MCF 10A (cell line): ENCODE data around the gene FOLR3. TPM values are rescaled to one million over a fixed set of nuclear protein-coding genes. Genes with fewer than 3 reads are reported as not detected.

ENCODE experiments used
- BruUV-seq: library from RNA; stranded (reverse); fragments of 400-500 nt; replicated peaks from 2 replicates; lab custom pipeline; 2021; lab: Mats Ljungman, UMichigan
- CTCF ChIA-PET: fragments of 300-600 bp; sonication (Branson Sonifier 250); formaldehyde crosslinking; extraction: SDS; loops from one replicate; lab custom pipeline; 2021; ENCODE audit warnings: antibody characterized with exemption, inconsistent platforms; lab: Yijun Ruan, JAX
- POLR2A ChIA-PET: fragments of 300-600, 350-650 bp; sonication (Branson Sonifier 250); formaldehyde crosslinking; extraction: SDS; loops from one replicate; lab custom pipeline; 2020; ENCODE audit warnings: antibody characterized with exemption, inconsistent platforms; lab: Yijun Ruan, JAX
- DNase-seq: peaks from one replicate; pipeline ENCODE4 v3.0.0-alpha.2; 2018; ENCODE audit not compliant: unreplicated experiment
- H3K27ac Mint-ChIP-seq: one replicate; pipeline ENCODE4 v1.8.0; 2022; ENCODE audit warnings: mild to moderate bottlenecking, low read depth, mixed read lengths; ENCODE audit not compliant: unreplicated experiment
- H3K27me3 Mint-ChIP-seq: one replicate; pipeline ENCODE4 v1.8.0; 2022; ENCODE audit warnings: mixed read lengths; ENCODE audit not compliant: insufficient read depth, unreplicated experiment
- H3K36me3 Mint-ChIP-seq: one replicate; pipeline ENCODE4 v1.8.0; 2022; ENCODE audit warnings: mild to moderate bottlenecking, moderate library complexity, mixed read lengths; ENCODE audit not compliant: insufficient read depth, unreplicated experiment
- H3K4me1 Mint-ChIP-seq: one replicate; pipeline ENCODE4 v1.8.0; 2022; ENCODE audit warnings: mixed read lengths; ENCODE audit not compliant: insufficient read depth, unreplicated experiment
- H3K4me3 Mint-ChIP-seq: one replicate; pipeline ENCODE4 v1.8.0; 2022; ENCODE audit warnings: mild to moderate bottlenecking, moderate library complexity, mixed read lengths; ENCODE audit not compliant: unreplicated experiment
- H3K9me3 Mint-ChIP-seq: one replicate; pipeline ENCODE4 v1.8.0; 2022; ENCODE audit warnings: mixed read lengths; ENCODE audit not compliant: unreplicated experiment
- intact Hi-C: fragments of 100-400 bp; cut with micrococcal nuclease; formaldehyde crosslinking; loops from 2 replicates; pipeline ENCODE4 v1.14.1; 2022
- total RNA-seq: library from RNA; stranded (reverse); gene quantifications from 2 replicates; pipeline ENCODE4 v1.2.3, GENCODE V29; 2022
- TF ChIP-seq, protein P1 (sequence below): fragments of 200-600 bp; IDR thresholded peaks from one replicate; pipeline ENCODE4 v1.8.0; 2022; ENCODE audit warnings: antibody characterized with exemption, mild to moderate bottlenecking; ENCODE audit not compliant: unreplicated experiment

The FOLR3 gene
- total RNA-seq, 1 experiment from 2014 or later = 2.0 TPM

DNA sequence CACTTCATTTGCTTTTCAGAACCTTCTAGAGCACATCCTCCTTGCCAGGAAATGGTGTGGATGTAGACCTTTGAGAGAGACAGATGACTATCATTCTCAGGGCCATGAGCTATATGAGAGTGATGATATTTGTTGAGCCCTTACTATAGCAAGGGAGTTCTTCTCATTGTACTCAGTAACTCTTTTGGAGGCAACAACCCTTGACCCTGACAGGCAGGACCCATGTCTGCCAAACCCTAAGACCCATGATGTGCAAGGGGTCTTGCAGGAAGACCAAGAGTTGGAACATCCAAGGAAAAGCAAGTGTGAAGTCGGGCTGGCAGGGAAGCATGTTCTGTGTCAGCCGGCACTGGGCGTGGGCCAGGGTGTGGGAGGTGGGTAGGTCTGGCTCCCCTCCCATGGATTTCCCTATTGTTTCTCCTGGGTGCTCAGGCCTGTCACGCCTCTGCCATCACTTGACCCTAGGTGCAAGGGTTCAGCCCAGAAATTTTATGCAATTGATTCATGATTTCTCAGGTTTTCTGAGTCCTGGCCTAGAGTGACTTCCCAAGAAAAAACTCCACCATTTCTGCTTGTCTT is 1.2 kb downstream of the FOLR3 start:
- no TSS peak for BruUV-seq
- Mint-ChIP-seq H3K4me1 (peaks cover 19% of the 10 kb centered on the region), H3K36me3 (no peaks in the 10 kb centered on the region), H3K4me3 (no peak overlapping the region), H3K27me3 (no peaks in the 10 kb centered on the region), H3K27ac (no peak overlapping the region), H3K9me3 (no peaks in the 10 kb centered on the region)
- POLR2A ChIA-PET = interaction anchor here (0.7 kb wide), 1 partner anchor 24 kb away, joined by 4 read pairs; no protein-coding TSS in a partner anchor
- no peak for DNase-seq
- intact Hi-C loops = no loop called here
- CTCF ChIA-PET = interaction anchor here (0.7 to 1.8 kb wide), 4 partner anchors 11 to 112 kb away, joined by 3 to 5 read pairs (median 4); no protein-coding TSS in a partner anchor
- TF ChIP-seq, protein P1, sequence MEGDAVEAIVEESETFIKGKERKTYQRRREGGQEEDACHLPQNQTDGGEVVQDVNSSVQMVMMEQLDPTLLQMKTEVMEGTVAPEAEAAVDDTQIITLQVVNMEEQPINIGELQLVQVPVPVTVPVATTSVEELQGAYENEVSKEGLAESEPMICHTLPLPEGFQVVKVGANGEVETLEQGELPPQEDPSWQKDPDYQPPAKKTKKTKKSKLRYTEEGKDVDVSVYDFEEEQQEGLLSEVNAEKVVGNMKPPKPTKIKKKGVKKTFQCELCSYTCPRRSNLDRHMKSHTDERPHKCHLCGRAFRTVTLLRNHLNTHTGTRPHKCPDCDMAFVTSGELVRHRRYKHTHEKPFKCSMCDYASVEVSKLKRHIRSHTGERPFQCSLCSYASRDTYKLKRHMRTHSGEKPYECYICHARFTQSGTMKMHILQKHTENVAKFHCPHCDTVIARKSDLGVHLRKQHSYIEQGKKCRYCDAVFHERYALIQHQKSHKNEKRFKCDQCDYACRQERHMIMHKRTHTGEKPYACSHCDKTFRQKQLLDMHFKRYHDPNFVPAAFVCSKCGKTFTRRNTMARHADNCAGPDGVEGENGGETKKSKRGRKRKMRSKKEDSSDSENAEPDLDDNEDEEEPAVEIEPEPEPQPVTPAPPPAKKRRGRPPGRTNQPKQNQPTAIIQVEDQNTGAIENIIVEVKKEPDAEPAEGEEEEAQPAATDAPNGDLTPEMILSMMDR = no peak

DNA sequence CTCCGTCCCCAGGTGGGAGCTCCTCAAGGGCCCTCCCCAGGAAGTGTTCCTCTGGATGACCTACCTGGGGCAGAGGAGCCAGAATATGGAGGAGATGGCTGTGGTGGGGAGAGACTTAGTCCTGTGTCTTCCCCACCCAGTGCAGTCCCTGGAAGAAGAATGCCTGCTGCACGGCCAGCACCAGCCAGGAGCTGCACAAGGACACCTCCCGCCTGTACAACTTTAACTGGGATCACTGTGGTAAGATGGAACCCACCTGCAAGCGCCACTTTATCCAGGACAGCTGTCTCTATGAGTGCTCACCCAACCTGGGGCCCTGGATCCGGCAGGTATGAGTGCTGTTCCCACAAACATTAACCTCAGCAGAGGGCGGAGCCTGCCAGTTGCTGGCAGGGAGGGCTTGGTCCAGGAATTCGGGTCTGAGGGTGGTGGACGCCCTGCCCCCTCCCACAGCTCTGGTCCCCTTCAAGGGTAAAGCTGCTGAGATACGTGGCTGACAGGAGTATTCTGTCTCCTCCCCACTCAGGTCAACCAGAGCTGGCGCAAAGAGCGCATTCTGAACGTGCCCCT is 3.4 kb downstream of the FOLR3 start:
- H3K4me3 Mint-ChIP-seq = no peak overlapping the region
- H3K9me3 Mint-ChIP-seq = no peaks in the 10 kb centered on the region
- no TSS peak for BruUV-seq
- ChIA-PET CTCF (interaction anchor here (0.6 to 1.2 kb wide), 5 partner anchors 15 to 162 kb away, joined by 3 to 4 read pairs (median 3); no protein-coding TSS in a partner anchor), POLR2A (interaction anchor here (1.4 to 2.9 kb wide), 4 partner anchors 13 to 32 kb away, joined by 4 to 51 read pairs (median 8); partner anchors contain the start of gene ANAPC15)
- no peak for DNase-seq
- TF ChIP-seq, protein P1 = no peak
- H3K36me3 Mint-ChIP-seq = no peaks in the 10 kb centered on the region
- no peaks in the 10 kb centered on the region for H3K27me3 Mint-ChIP-seq
- no peak overlapping the region for H3K27ac Mint-ChIP-seq
- intact Hi-C loops = no loop called here
- H3K4me1 Mint-ChIP-seq = peaks cover 28% of the 10 kb centered on the region

DNA sequence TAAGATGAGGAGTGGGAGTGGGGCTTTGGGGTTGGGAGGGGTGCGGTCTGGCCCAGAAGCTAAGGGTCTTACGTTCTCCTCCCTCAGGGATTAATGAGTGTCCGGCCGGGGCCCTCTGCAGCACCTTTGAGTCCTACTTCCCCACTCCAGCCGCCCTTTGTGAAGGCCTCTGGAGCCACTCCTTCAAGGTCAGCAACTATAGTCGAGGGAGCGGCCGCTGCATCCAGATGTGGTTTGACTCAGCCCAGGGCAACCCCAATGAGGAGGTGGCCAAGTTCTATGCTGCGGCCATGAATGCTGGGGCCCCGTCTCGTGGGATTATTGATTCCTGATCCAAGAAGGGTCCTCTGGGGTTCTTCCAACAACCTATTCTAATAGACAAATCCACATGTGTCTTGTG is 4.0 kb downstream of the FOLR3 start:
- POLR2A ChIA-PET = interaction anchor here (2.9 kb wide), 1 partner anchor 26 kb away, joined by 51 read pairs; the partner anchor contains the start of gene ANAPC15
- no peak overlapping the region for H3K4me3 Mint-ChIP-seq
- CTCF ChIA-PET = interaction anchor here (0.8 to 2.3 kb wide), 3 partner anchors 16 to 44 kb away, joined by 3 to 17 read pairs (median 4); no protein-coding TSS in a partner anchor
- intact Hi-C loops = no loop called here
- H3K27ac Mint-ChIP-seq = peak overlapping the region; percentile 12
- TF ChIP-seq, protein P1 = no peak
- DNase-seq = no peak
- peaks cover 30% of the 10 kb centered on the region for H3K4me1 Mint-ChIP-seq
- no peaks in the 10 kb centered on the region for H3K9me3 Mint-ChIP-seq
- no TSS peak for BruUV-seq
- no peaks in the 10 kb centered on the region for H3K36me3 Mint-ChIP-seq
- no peaks in the 10 kb centered on the region for H3K27me3 Mint-ChIP-seq

DNA sequence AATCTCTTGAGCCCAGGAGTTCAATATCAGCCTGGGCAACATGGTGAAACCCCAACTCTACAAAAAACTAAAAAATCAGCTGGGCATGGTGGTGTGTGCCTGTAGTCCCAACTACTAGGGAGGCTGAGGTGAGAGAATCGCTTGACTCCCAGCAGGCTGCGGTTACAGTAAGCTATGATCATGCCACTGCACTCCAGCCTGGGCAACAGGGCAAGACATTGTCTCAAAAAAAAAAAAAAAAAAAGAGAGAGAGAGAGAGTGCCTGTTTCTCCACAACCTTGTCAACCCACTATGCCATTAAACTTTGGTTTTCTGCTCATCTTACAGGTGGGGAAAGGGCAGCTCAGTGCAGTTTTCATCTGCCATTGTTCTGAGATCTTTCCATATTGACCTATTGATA is 5.1 kb downstream of the FOLR3 start:
- no peak for DNase-seq
- ChIA-PET POLR2A (interaction anchor here (0.6 to 6.7 kb wide), 15 partner anchors 9 to 100 kb away, joined by 3 to 100 read pairs (median 4); partner anchors contain the start of genes ANAPC15, INPPL1 and LAMTOR1), CTCF (interaction anchor here (0.6 to 2.3 kb wide), 6 partner anchors 28 to 304 kb away, joined by 3 to 17 read pairs (median 6); partner anchors contain the start of gene ANAPC15)
- H3K9me3 Mint-ChIP-seq = no peaks in the 10 kb centered on the region
- H3K4me1 Mint-ChIP-seq = peaks cover 30% of the 10 kb centered on the region
- TF ChIP-seq, protein P1 = no peak
- BruUV-seq = no TSS peak
- H3K27ac Mint-ChIP-seq = peak overlapping the region; percentile 87
- no peaks in the 10 kb centered on the region for H3K27me3 Mint-ChIP-seq
- H3K36me3 Mint-ChIP-seq = no peaks in the 10 kb centered on the region
- intact Hi-C loops = loop anchor here (1.0 kb wide), 1 partner anchor 28 kb away; the partner anchor contains the start of gene ANAPC15
- H3K4me3 Mint-ChIP-seq = no peak overlapping the region
